HG03571 (cell line): ENCODE data around the gene GPR160.
"Not testable (repeated sequence)": the region's sequence is repeated elsewhere in the genome, so short reads cannot be mapped to it uniquely, and the experiment has no call there.

Experiments used
- ATAC-seq: cut with Tn5 transposase; IDR thresholded peaks from one replicate; pipeline ENCODE4 v1.9.1; 2021; ENCODE audit not compliant: unreplicated experiment

Gene GPR160

GRCh38 chr3:170109579-170110293, 71.9 kb downstream of the GPR160 start:
- no peak for ATAC-seq

- no peak for ATAC-seq
Measured at GRCh38 chr3:170111147-170111771, 73.5 kb downstream of the GPR160 start.

- ATAC-seq, result not testable (repeated sequence)
Measured at GRCh38 chr3:170114165-170114564, 76.4 kb downstream of the GPR160 start.

- ATAC-seq, result no peak
Measured at GRCh38 chr3:170117134-170117533, 79.3 kb downstream of the GPR160 start.

DNA sequence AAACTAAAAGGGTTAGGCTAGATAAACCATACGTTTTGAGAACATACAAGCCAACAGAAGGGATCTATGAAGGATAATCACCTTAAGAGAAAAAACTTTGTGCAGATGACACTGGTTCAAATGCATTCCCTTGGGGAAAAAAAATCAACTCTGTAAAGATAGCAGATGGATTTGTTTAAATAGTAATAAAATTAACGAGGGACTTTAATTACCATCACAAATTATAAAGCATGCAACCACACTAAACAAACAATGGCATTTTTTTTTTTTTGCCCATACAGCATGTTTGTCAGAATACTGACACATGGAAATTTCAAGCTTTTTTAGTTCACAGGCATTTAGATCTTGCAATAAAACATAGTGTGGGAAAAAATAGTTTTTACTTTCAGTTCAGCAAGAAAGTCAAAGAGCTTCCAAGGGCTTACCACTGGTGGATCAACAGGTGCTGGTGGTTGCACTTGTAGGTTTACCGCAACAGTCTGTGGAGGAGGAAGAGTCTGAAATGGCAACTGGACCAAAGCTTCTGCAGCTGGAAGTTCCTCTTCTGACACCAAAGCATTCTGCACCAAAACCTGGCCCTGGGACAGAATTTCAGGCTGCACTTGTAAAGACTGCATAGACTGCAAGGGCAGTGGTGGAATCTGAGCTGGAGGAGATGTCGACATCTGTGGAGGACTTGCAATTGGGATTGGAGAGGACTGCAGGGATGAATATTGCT, 90.6 kb downstream of the GPR160 start:
- ATAC-seq, result peak; percentile 89

GRCh38 chr3:170128977-170129431, 91.2 kb downstream of the GPR160 start:
- peak; percentile 29 for ATAC-seq

GRCh38 chr3:170130532-170130931, 92.7 kb downstream of the GPR160 start:
- ATAC-seq, result no peak

DNA sequence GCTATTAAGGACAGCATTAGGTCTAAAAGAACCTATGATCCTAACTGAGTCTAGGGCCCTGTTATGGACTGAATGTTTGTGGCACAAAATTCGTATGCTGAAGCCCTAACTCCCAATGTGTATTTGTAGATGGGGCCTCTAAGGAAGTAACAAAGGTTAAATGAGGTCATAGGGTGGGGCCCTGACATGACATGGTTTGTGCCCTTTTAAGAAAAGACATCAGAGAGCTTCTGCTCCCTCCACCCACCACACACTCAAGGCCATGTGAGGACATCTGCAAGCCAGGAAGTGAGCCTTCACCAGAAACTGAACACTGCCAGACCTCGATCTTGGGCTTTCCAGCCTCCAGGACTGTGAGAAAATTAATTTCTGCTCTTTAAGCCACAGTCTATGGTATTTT, 94.5 kb downstream of the GPR160 start:
- no peak for ATAC-seq
